HEK293T (cell line): ENCODE data around the gene TNNI3.

ENCODE experiments used
- CTCF ChIA-PET: fragments of 350-600 bp; formaldehyde crosslinking; extraction: SDS; loops from one replicate; lab custom pipeline; 2021; ENCODE audit warnings: antibody characterized with exemption, inconsistent platforms; lab: Yijun Ruan, JAX
- POLR2A ChIA-PET: fragments of 350-600 bp; formaldehyde crosslinking; extraction: SDS; loops from one replicate; lab custom pipeline; 2020; ENCODE audit warnings: antibody characterized with exemption, inconsistent platforms; lab: Yijun Ruan, JAX
- DNase-seq: peaks from one replicate; pipeline ENCODE4 v3.0.0; 2012; ENCODE audit warnings: mixed read lengths; ENCODE audit errors: extremely low spot score
- ARNT ChIP-seq: fragments of 450-650 bp; IDR thresholded peaks from 2 replicates; pipeline ENCODE4 v1.6.1; 2017; ENCODE audit warnings: mild to moderate bottlenecking
- BHLHE40 ChIP-seq: fragments of 450-650 bp; IDR thresholded peaks from 2 replicates; pipeline ENCODE4 v1.6.1; 2016; ENCODE audit warnings: mild to moderate bottlenecking, moderate library complexity, borderline replicate concordance
- CTBP1 ChIP-seq: fragments of 450-650 bp; IDR thresholded peaks from 2 replicates; pipeline ENCODE4 v1.6.1; 2016; ENCODE audit warnings: borderline replicate concordance
- ELF4 ChIP-seq: fragments of 450-650 bp; IDR thresholded peaks from 2 replicates; pipeline ENCODE4 v1.6.1; 2017; ENCODE audit warnings: antibody characterized with exemption
- FOXA1 ChIP-seq: fragments of 450-650 bp; IDR thresholded peaks from 2 replicates; pipeline ENCODE4 v1.6.1; 2016; ENCODE audit warnings: mild to moderate bottlenecking
- FOXK2 ChIP-seq: fragments of 450-650 bp; IDR thresholded peaks from 2 replicates; pipeline ENCODE4 v1.6.1; 2016; ENCODE audit warnings: mild to moderate bottlenecking
- FOXM1 ChIP-seq: fragments of 450-650 bp; IDR thresholded peaks from 2 replicates; pipeline ENCODE4 v1.6.1; 2017; ENCODE audit warnings: mild to moderate bottlenecking, borderline replicate concordance
- HDGF ChIP-seq: fragments of 450-650 bp; IDR thresholded peaks from 2 replicates; pipeline ENCODE4 v1.6.1; 2017; ENCODE audit warnings: antibody characterized with exemption, borderline replicate concordance
- L3MBTL2 ChIP-seq: fragments of 450-650 bp; conservative IDR thresholded peaks from 2 replicates; pipeline ENCODE4 v1.6.1; 2016; ENCODE audit warnings: mild to moderate bottlenecking
- LEF1 ChIP-seq: fragments of 450-650 bp; IDR thresholded peaks from 2 replicates; pipeline ENCODE4 v1.6.1; 2017; ENCODE audit warnings: mild to moderate bottlenecking, borderline replicate concordance
- NFRKB ChIP-seq: fragments of 450-650 bp; IDR thresholded peaks from 2 replicates; pipeline ENCODE4 v1.6.1; 2016; ENCODE audit warnings: mild to moderate bottlenecking, moderate library complexity
- PKNOX1 ChIP-seq: fragments of 450-650 bp; IDR thresholded peaks from 2 replicates; pipeline ENCODE4 v1.6.1; 2016
- SP1 ChIP-seq: fragments of 450-650 bp; IDR thresholded peaks from 2 replicates; pipeline ENCODE4 v1.6.1; 2017
- SUZ12 ChIP-seq: fragments of 450-650 bp; IDR thresholded peaks from 2 replicates; pipeline ENCODE4 v1.6.1; 2016; ENCODE audit warnings: mild to moderate bottlenecking
- TARDBP ChIP-seq: fragments of 450-650 bp; IDR thresholded peaks from 2 replicates; pipeline ENCODE4 v1.6.1; 2016
- ZNF384 ChIP-seq: fragments of 450-650 bp; IDR thresholded peaks from 2 replicates; pipeline ENCODE4 v1.6.1; 2016

Gene TNNI3

DNA sequence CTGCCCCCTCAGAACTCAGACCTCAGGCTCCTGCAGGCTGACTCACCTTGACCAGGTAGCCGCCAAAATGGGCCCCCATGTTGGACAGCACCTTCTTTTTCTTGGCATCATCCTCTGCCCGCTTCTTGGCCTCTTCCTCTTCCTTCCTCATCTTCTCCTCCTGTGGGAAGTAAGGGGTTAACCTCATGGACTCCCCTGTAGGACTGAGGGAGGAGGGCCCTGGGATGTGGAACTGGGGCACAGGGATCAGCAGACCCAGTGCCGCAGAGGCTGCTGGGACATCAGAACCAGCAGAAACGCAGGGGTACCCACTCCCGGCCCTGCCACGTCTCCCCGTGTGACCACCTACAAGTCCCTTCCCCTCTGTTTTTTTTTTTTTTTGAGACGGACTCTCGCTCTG is 19.6 kb downstream of the TNNI3 start:
- TF ChIP-seq LEF1 (no peak), BHLHE40 (no peak), L3MBTL2 (no peak), NFRKB (no peak), CTBP1 (no peak), PKNOX1 (no peak), ELF4 (no peak)
- ChIA-PET CTCF (no interaction called here), POLR2A (no interaction called here)

GRCh38 chr19:55136399-55137102 is 21.0 kb downstream of the TNNI3 start:
- ChIA-PET CTCF (interaction anchor here (0.7 to 1.0 kb wide), 2 partner anchors 24 to 331 kb away, joined by 3 read pairs; no protein-coding TSS in a partner anchor), POLR2A (no interaction called here)
- DNase-seq: no peak
- TF ChIP-seq ARNT (no peak), L3MBTL2 (no peak)

More for the DNA sequence above, 19.6 kb downstream of the TNNI3 start:
- no peak for DNase-seq

- CTCF ChIA-PET: interaction anchor here (0.6 to 1.2 kb wide), 3 partner anchors 14 to 332 kb away, joined by 3 to 7 read pairs (median 4); no protein-coding TSS in a partner anchor
- no peak for DNase-seq
- TF ChIP-seq SUZ12 (no peak), ELF4 (no peak), FOXM1 (no peak), NFRKB (no peak), L3MBTL2 (no peak), FOXK2 (no peak), ZNF384 (no peak), BHLHE40 (no peak), TARDBP (no peak), ARNT (no peak), LEF1 (no peak), FOXA1 (no peak)
- POLR2A ChIA-PET: no interaction called here
These were observed 22.8 kb downstream of the TNNI3 start for GRCh38 chr19:55134736-55135135.

DNA sequence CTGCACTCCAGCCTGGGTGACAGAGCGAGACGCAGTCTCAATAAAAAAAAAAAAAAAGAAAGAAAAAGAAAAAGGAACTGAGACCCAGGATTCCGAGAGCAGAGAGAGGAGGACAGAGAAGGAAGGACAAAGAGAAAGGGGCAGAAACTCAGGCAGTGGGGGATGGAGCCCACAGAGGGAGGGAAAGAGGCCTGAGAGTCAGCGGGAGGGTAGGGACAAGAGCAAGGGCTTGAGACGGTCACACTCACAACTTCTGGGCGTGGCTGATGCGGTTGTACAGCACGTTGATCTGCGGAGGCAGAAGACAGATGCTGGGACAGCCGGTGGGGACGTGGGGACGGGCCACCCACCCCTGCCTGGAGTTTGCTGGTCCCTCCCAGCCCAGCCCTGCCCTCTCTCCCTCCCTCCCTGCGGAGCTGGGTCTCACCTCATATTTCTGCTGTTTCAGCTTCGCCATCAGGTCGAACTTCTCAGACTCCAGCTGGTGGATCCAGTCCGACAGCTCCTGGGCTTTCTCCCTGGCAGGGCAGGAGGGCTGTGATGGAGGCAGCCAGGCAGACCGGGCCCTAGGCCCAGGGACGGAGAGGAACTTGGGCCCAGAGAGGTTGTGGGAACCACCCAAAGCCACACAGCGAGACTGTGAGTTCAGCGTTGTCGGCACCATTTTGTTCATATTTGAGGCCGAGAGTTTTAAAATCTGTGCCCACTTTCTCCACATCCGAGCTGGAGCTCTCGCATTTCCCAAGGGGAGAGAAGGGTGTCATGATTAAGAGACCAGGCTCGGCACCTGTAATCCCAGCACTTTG is 23.7 kb downstream of the TNNI3 start:
- no peak for DNase-seq
- POLR2A ChIA-PET: interaction anchor here (1.6 kb wide), 1 partner anchor 16 kb away, joined by 5 read pairs; the partner anchor contains the start of gene PPP1R12C
- CTCF ChIA-PET: no interaction called here
- TF ChIP-seq PKNOX1 (no peak), ZNF384 (no peak), ARNT (no peak)

- ChIA-PET CTCF (interaction anchor here (1.3 kb wide), 1 partner anchor 43 kb away, joined by 3 read pairs; no protein-coding TSS in a partner anchor), POLR2A (interaction anchor here (1.6 kb wide), 1 partner anchor 15 kb away, joined by 5 read pairs; the partner anchor contains the start of gene PPP1R12C)
- TF ChIP-seq SP1 (no peak), ARNT (no peak), L3MBTL2 (no peak), HDGF (no peak), SUZ12 (no peak), FOXM1 (no peak), FOXA1 (no peak), LEF1 (no peak), TARDBP (no peak), PKNOX1 (no peak), FOXK2 (no peak), NFRKB (no peak), BHLHE40 (no peak), ELF4 (no peak), CTBP1 (no peak)
- no peak for DNase-seq
These were observed 24.9 kb downstream of the TNNI3 start for GRCh38 chr19:55132453-55133129.

GRCh38 chr19:55131421-55131820 is 26.1 kb downstream of the TNNI3 start:
- TF ChIP-seq FOXM1: no peak
- no peak for TF ChIP-seq PKNOX1
- TF ChIP-seq HDGF: no peak
- no peak for TF ChIP-seq LEF1
- TF ChIP-seq CTBP1: no peak
- no peak for TF ChIP-seq SP1
- no peak for TF ChIP-seq BHLHE40
- no peak for TF ChIP-seq L3MBTL2
- no peak for TF ChIP-seq FOXK2
- TF ChIP-seq ZNF384: no peak
- TF ChIP-seq TARDBP: no peak
- ChIA-PET POLR2A (no interaction called here), CTCF (no interaction called here)
- no peak for DNase-seq
